ENCODE measurements around the gene ZDHHC11B.
"Not testable (repeated sequence)": the region's sequence is repeated elsewhere in the genome, so short reads cannot be mapped to it uniquely, and the experiment has no call there.

The ZDHHC11B gene, protein sequence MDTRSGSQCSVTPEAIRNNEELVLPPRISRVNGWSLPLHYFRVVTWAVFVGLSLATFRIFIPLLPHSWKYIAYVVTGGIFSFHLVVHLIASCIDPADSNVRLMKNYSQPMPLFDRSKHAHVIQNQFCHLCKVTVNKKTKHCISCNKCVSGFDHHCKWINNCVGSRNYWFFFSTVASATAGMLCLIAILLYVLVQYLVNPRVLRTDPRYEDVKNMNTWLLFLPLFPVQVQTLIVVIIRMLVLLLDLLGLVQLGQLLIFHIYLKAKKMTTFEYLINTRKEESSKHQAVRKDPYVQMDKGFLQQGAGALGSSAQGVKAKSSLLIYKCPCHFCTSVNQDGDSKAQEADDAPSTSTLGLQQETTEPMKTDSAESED

GRCh38 chr5:784428-785177, at the start of gene ZDHHC11B:
ZDHHC11B (minus strand) TSS chr5:784729; CDS start chr5:766919, 17,810 bp downstream.
- DNase-seq (ENCODE audit: low read depth, low spot score), result peak; percentile 2

DNA sequence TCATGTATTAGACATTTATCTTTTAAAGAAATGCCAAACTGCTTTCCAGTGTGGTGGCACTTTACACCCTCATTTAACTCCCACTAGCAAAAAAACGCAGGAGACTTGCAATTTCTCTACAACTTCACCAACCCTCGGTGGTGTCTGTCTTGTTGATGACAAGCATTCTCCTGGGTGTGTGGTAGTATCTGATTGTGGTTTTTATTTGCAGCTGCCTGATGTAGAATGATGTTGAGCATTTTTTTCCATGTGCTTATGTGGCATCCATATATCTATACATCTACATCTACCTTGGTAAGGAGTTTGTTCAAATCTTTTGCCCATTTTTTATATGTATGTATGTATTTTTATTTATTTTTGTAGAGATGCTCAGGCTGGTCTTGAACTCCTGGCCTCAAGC, 49.5 kb upstream of the ZDHHC11B start:
- DNase-seq (ENCODE audit: low read depth, low spot score), result not testable (repeated sequence)

DNA sequence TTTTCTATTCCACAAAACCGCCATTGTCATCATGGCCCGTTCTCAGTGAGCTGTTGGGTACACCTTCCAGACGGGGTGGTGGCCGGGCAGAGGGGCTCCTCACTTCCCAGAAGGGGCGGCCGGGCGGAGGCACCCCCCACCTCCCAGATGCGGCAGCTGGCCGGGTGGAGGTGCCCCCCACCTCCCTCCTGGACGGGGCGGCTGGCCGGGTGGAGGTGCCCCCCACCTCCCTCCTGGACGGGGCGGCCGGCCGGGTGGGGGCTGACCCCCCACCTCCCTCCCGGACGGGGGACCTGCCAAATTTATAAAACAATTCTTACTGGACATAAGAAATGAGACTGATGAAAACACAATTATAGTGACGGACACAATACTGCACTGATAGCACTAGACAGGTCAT, 43.7 kb upstream of the ZDHHC11B start:
- DNase-seq (ENCODE audit: low read depth, low spot score), result not testable (repeated sequence)

GRCh38 chr5:825544-825943, 41.0 kb upstream of the ZDHHC11B start:
- DNase-seq (ENCODE audit: low read depth, low spot score), result not testable (repeated sequence)

GRCh38 chr5:821504-821903, 37.0 kb upstream of the ZDHHC11B start:
- DNase-seq (ENCODE audit: low read depth, low spot score), result no peak

- DNase-seq (ENCODE audit: low read depth, low spot score), result no peak
Measured at GRCh38 chr5:820245-820644, 35.7 kb upstream of the ZDHHC11B start.

- no peak for DNase-seq (ENCODE audit: low read depth, low spot score)
Measured at GRCh38 chr5:819078-819477, 34.5 kb upstream of the ZDHHC11B start.

- DNase-seq (ENCODE audit: low read depth, low spot score), result no peak
Measured at GRCh38 chr5:816176-816575, 31.6 kb upstream of the ZDHHC11B start.

- no peak for DNase-seq (ENCODE audit: low read depth, low spot score)
Measured at GRCh38 chr5:815449-815848, 30.9 kb upstream of the ZDHHC11B start.

DNA sequence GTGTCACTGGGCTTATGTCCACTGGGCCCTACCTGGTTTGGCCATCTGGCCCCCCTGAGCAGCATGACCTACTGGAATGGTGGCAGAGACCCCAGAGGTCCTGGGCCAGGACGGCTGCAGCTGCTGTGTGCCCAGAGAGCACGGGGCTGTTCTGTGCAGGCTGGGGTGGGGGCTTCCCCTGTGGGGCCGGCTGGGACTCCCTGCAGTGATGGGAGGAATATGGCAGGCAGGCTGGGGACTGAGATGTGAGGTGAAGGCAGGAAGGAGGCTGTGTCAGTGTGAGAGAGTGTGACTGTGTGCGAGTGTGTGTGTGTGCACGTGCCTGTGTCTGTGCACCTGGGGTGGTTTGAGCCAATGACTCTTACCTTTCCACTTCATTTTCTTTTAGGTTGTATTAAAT, 29.0 kb upstream of the ZDHHC11B start:
- not testable (repeated sequence) for DNase-seq (ENCODE audit: low read depth, low spot score)

DNA sequence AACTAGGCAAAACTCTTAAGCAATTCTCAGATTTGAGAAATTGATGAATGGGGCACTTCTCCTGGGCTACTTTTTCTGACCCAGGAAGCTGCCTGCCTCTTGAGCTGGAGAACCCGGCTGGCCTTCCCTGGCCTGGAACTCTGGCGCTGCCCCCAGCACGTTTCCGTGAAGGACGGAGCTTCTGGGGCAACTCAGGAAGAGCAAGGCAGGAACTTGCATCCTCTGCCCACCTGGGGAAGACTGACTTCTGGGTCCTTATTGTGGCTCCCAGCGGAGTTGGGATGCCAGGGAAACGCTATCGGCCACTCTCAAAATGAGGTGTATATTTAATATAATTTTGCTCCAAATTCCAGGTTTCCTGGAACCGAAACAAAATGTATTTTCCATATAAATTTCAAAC, 26.9 kb upstream of the ZDHHC11B start:
- DNase-seq (ENCODE audit: low read depth, low spot score), result not testable (repeated sequence)

- DNase-seq (ENCODE audit: low read depth, low spot score), result not testable (repeated sequence)
Measured at GRCh38 chr5:807719-808514, 23.4 kb upstream of the ZDHHC11B start.

- DNase-seq (ENCODE audit: low read depth, low spot score), result no peak
Measured at GRCh38 chr5:801472-801871, 16.9 kb upstream of the ZDHHC11B start.

DNA sequence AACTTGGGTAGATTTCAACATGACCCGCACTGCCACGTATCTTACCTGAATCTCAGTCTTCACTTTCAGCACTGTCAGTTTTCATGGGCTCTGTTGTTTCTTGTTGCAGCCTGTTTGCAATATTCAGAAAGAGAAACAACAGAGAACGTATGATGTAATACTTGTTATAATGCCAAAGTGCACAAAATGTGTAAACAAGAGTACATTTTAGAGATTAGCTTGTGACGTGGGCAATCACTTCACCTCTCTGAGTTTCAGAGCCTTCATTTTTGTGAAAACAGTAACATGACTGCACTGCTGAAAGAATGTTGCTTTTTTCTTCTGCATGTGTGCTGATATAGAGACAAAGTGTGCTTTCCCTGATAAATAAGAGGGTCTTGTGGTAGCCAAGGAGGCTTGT, 16.5 kb upstream of the ZDHHC11B start:
- not testable (repeated sequence) for DNase-seq (ENCODE audit: low read depth, low spot score)

- not testable (repeated sequence) for DNase-seq (ENCODE audit: low read depth, low spot score)
Measured at GRCh38 chr5:798505-799138, 14.1 kb upstream of the ZDHHC11B start.

GRCh38 chr5:797986-798385, 13.5 kb upstream of the ZDHHC11B start:
- not testable (repeated sequence) for DNase-seq (ENCODE audit: low read depth, low spot score)

DNA sequence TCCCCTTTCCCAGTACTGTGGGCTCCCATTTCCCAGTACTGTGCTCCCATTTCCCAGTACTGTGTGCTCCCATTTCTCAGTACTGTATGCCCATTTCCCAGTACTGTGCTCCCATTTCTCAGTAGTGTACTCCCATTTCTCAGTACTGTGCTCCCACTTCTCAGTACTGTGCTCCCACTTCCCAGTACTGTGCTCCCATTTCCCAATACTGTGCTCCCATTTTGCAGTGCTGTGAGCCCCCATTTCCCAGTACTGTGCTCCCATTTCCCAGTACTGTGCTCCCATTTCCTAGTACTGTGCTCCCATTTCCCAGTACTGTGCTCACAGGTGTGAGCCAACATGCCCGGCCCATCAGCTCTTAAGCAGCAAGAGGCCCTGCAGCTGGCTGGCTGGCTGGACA, 11.3 kb upstream of the ZDHHC11B start:
- DNase-seq (ENCODE audit: low read depth, low spot score), result not testable (repeated sequence)

GRCh38 chr5:794948-795347, 10.4 kb upstream of the ZDHHC11B start:
- DNase-seq (ENCODE audit: low read depth, low spot score), result not testable (repeated sequence)

GRCh38 chr5:788703-789102, 4.2 kb upstream of the ZDHHC11B start:
- DNase-seq (ENCODE audit: low read depth, low spot score), result not testable (repeated sequence)

GRCh38 chr5:787857-788233, 3.3 kb upstream of the ZDHHC11B start:
- not testable (repeated sequence) for DNase-seq (ENCODE audit: low read depth, low spot score)

- DNase-seq (ENCODE audit: low read depth, low spot score), result not testable (repeated sequence)
Measured at GRCh38 chr5:787224-787856, 2.8 kb upstream of the ZDHHC11B start.

All from smooth muscle cell of the brain vasculature (primary cell).